GM19099 (cell line): ENCODE results near the gene FUT8.

Experiments used
- POLR2A ChIP-seq: IDR thresholded peaks from 3 replicates; pipeline ENCODE4 v1.6.1; 2011; ENCODE audit warnings: low read depth; ENCODE audit not compliant: insufficient read length; ENCODE audit errors: extremely low read depth

FUT8 gene

DNA sequence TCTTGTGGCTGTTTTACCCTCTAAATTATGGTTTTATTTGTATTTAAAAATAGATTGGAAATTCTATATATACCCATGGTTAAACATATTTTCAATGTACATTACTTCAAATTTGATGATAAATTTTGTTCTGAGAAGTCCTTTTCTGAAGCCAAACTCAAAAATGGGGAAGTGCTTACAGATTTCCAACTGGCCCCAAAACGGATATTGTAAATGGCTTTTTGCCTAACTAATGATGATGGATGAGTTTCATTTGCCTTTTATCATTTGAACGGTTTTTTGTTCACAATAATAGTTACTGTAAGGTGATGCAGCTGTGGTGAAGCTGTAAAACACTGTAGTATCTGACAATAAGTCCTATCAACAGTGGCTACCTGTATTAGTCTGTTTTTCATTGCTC lies 136.9 kb downstream of the FUT8 start:
- TF ChIP-seq POLR2A, result no peak

DNA sequence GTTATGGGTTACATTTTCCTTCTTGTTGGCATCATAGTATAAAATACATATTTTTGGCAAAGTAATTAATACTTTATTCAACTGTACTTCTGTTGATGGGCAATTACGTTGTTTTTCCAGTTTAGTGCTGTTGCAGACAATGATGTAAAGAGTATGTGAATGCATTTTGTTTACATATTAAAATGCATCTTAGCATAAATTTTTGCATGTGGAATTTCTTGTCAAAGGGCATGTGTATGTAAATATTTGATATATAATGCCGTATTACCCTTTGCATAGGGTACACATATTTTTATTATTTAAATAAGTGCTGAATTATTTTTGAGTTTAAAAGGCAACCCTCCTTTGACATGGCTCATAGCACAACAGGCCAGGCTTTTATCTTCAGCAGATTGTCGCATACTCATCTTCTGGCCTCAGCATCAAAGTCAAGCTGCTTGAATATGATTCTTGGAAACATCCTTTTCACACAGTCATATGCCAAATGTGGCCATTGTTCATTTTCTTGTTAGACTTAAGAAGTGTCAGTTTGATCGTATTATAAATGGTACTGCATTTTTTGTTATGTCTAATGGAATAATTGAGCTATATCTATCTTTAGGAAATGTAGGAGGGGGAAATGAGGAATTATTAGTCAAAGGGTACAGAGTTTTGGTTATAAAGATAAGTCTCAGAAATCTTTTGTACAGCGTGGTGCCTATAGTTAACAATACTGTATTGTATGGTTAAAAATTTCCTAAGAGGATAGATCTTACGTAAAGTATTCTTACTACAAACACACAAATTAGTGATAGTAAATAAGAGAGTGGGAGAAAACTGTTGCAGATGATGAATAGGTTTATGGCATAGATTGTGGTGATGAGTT lies 138.5 kb downstream of the FUT8 start:
- no peak for TF ChIP-seq POLR2A

DNA sequence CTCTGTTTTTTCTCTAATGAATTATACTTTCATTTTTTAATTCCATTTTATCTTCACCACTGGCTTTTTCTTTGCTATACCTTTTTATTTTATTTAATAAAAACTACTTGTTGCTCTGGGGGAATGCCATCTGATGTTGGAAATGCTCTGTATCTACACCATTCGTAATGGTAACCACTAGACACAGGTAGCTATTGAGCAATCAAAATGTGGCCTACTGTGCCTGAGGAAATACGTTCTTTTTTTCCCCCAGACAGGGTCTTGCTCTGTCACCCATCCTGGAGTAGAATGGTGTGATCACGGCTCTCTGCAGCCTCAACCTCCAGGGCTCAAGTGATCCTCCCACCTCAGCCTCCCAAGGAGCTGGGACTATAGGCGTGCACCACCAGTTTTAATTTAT lies 140.2 kb downstream of the FUT8 start:
- TF ChIP-seq POLR2A, result no peak

DNA sequence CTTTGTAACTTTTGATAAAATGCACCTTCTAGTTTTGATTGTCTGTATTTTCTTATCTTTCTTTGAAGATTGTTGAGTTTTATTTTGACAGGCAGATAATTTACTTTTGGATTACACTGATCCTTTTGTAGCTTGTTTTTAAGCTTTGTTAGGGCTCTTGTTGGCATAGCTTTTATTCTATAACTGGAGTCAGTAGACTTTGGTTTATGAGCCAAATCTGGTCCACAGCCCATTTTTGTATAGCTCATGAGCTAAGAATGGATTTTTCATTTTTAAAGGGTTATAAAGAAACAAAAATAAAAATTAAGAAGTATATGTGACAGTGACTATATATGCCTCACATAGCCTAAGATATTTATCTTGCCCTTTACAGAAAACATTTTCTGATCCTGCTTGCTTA lies 142.3 kb downstream of the FUT8 start:
- TF ChIP-seq POLR2A, result no peak

DNA sequence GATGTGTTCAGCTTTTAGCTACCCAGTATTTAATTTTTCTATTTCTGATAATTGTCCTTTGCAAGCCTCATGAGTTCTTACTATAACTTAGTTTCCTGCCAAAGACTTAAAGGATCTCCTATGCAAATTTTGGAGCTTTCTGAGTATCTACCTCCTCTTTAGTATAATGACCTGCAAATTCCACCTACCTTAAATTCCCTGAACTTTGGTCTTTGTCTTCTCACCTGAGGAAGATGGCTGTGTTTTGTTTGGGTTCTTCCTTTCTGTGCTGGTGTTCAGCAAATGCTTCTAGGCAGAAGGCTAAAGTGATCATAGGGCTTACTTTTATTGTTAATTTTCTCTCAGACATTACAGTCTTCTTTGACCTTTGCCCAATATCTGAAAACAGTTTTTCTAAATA lies 142.8 kb downstream of the FUT8 start:
- no peak for TF ChIP-seq POLR2A

DNA sequence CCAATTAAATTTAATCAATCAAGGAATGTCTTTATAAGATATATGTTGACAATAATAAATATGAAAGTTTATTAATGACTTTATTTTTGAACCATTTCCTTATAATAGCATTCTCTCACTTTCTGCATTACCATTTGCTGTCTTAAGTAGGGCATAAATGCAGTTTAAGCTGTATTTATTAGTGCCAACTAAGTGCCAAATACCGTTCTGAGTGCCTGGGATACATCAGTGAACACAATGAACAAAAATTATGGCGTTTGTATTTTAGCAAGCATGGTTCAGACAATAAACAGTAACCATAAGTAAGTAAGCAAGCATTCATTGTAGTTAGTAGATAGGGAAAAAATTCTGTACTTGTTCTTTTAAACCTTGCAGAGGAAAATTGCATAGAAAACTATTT lies 145.8 kb downstream of the FUT8 start:
- no peak for TF ChIP-seq POLR2A

DNA sequence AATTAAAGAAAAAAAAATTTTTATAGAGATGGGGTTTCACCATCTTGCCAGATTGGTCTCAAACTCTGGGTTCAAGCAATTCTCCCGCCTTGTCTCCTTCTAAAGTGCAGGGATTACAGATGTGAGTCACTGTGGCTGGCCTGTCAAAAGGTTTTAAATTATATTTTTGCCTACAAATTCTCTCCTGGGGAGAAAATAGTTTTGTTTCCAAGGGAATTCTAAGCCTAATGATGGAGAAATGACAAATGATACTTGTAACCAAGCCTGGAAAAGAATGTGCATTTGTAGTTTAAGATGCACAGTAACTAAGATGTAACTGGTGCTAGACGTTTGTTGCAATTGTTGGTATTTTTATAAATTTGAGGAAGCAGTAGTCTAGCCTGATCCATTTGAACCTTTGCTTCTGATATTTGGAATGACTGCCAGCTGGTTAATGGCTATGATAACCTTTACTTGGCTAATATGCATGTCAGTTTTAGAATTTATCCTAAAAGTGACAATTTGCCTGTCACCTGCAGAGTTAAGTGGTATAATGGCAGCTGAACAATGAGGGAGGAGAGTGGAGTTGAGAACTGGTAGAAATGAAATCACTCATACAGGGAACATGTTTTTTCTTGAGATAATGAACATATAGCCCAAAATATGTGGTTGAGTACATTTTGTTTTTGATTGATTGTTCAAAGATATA lies 148.0 kb downstream of the FUT8 start:
- no peak for TF ChIP-seq POLR2A

DNA sequence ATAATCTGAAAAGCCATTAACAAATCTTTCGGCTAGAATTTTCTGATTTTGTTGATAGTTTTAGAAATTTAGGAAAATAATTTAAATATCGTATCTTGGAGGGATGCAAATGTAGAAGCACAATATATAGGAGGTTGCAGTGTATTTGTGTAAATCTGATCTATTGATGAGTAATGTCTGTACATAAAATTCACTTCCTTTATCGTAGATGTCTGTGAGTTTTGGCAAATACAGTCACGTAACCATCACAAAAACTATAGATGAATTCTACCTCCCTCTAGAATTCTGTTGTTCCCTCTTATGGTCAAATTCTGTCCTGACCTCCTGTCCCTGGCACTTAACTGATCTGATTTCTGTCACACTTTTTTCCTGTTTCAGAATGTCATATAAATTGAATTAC lies 151.8 kb downstream of the FUT8 start:
- TF ChIP-seq POLR2A, result no peak

DNA sequence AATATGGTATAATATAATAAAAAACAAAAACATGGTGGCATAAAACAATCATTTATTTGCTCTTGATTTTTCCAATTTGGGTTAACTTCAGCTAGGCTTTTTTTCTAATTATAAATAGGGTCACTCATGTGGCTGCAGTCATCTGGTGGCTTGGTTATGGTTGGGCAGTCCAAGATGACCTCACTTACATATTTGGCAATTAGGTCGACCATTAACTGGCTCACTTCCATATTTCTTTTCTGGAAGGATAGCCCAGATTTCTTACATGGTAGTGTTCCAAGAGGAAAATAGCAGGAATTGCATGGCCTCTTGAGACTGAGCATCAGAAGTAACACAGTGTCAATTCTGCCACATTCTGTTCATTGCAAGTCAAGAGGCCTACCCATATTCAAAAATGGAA lies 153.4 kb downstream of the FUT8 start:
- TF ChIP-seq POLR2A, result no peak

DNA sequence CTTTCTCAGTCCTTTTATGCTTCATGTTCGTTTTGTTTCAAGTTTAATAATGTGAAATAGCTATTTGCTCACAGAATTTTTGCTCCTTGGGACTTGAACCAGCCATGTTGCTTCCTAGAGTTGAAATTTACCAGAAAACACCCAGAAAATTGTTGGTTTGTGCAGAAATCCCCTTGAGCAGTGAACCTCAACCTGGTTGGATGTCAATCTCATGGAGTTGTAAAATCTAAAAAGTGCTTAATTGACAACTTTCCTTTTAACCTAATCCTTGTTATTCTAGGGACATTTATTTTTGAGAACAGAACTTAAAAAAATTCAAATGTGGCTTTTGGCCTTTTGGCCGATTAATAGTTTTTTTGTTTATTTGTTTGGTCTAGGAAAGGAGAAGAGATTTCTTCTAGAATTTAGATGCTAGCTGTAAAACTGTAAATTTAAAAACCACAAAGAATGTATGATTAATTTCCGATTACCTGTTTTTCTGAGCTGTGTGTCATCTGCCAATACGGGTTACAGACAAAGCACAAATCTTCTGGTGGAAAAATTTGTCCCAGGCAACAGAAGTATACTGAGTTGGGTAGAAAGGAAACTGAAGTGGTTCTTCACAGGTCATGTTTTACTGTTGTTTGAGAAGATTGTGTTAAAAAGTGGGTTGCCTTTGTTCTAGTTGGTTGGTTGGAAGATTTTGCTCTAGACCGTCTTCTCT lies 154.4 kb downstream of the FUT8 start:
- no peak for TF ChIP-seq POLR2A

DNA sequence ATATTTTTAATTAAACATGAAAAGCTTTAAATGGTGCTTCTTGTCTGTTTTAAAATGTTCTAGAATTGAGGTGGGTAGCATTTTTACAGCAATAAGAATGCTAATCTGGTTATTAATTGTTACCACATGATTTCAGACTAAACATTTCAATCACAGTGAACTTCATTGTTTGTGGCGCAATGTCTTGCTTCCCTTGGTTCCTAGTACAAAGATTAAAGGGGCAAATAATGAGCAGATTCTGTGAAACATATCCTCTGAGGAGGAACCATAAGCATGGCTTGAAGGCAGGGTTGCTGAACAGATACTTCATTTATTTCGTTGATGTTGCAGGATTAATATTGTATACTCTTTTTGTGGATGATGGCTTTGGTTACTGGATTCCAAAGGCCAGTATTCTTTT lies 162.1 kb downstream of the FUT8 start:
- no peak for TF ChIP-seq POLR2A

DNA sequence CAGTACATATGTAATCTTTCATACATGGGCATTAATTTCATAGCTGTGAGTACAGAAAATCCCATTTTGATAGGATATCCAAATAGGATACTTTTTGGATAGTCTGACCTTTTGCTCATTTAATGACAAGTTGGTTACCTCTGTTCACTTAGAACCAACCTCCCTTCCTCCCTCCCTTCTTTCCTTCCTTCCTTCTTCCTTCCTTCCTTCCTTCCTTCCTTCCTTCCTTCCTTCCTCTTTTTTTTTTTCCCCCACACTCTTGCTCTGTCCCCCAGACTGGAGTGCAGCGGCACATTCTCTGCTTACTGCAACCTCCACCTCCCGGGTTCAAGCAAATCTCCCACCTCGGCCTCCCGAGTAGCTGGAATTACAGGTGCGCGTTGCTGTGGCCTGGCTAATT lies 162.9 kb downstream of the FUT8 start:
- no peak for TF ChIP-seq POLR2A

DNA sequence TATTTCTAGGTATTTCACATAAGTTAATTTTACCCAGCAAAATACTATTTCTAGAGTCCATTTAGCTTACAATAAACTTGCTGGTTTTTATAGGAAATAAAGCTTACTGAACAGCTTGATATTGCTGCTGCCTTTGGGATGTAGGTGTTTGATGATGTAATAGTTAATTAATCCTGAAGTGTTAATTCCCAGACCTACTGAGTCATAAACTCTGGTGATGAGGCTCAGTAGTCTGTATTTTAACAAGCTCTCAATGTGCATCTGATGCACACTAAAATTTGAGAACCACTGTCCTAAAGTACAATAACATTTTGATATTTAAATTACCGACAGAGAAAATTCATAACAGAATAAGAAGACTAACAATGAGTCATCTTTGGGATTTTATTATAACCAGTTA lies 168.4 kb downstream of the FUT8 start:
- TF ChIP-seq POLR2A, result no peak

DNA sequence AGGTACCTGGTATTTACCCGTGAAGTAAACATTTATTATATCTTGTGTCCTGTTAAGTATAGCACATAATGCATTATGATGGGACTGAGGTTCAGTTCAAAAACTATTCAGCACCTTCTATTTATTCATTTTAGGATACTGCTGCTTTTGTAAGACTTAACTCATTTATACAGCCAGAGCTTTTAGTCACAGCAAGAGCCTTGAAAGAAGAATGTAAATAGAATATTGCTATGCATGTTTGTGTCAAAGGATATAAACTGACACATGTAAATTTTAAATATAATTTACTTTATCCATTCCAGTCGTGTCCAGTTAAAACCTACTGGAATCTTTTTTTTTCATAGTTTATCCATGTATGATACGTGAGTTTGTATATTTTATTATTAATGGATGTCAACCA lies 168.8 kb downstream of the FUT8 start:
- no peak for TF ChIP-seq POLR2A

DNA sequence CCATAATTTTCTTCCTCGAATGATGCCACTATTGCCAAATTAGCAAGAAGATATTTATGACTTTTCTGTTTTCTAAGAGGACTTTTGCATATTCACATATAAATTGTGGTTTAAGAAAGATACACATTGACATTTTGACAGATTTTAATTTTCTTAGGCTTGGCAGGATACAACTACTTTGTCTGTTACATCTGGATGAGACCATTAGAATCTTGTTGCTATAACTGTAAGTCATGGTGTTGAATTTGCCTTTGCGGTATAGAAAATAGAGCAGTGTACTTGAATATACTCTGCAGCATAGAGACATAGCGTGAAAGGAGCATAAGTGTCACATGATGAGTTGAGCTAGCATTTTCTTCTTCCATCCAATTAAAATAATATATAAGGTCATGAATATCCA lies 169.3 kb downstream of the FUT8 start:
- TF ChIP-seq POLR2A, result no peak

DNA sequence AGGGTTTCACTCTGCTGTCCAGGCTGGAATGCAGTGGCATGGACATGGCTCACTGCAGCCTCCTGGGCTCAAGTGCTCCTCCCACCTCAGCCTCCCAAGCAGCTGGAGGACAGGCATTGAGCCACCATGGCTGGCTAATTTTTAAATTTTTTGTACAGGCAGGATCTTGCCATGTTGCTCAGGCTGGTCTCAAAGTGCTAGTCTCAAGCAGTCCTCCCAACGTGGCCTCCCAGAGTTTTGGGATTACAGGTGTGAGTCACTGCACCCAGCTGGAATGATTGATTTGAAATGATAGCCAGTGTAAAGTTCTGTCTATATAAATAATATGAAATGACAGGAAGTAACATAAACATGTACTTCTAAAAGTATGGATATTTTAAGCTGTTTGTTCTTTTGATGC lies 172.7 kb downstream of the FUT8 start:
- TF ChIP-seq POLR2A, result no peak
